Astrocyte (in vitro differentiated cells and primary cell): Measurements from ENCODE around the gene ZNF860.
A peak's percentile ranks its signal among the peaks of the same experiment; 100 is the strongest.

Experiments used
- EZH2 ChIP-seq: IDR thresholded peaks from 2 replicates; pipeline ENCODE4 v1.6.1; 2012; ENCODE audit warnings: mild to moderate bottlenecking, low read length, inconsistent platforms; ENCODE audit not compliant: insufficient read depth
- TF ChIP-seq, protein P1 (sequence below): IDR thresholded peaks from 2 replicates; pipeline ENCODE4 v1.5.1; 2011; ENCODE audit warnings: low read depth, mild to moderate bottlenecking, inconsistent platforms, low read length, moderate library complexity; ENCODE audit not compliant: insufficient read depth

DNA sequence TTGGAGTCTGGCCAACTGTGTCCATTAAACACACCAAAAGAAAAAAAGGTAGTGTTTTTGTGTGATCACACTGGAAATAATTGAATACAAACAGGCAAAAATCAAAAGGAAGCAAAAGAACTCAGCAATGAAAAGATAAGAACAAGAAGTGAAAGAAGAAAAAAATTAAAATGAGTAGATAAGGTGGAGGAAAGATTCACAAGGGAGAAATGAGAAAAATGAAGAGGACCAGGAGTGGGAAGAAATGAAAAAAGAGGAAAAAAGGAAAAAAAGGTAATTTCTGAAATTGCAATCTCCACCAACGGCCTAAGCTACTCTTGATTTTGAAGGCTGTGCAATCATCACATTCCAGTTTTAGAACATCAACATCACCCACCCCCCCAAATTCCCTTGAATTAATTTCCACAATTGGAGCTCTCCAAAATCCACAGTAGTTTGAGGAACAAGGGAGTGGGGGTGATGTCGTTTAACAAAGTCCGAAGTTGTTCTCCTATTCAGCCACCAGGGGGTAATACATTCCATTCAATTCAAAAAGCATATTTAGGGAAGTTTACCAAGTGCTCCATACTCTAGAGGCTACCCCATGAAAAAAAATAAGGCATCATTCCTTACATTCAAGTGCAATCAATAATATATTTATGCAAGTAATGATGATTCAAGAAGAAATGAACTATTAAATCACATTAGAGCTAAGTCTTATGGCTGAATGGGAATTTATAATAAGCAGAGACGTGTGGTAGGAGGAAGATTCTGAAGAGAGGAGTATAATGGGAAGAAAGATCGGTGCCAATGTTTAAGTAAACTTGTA lies 37.4 kb downstream of the ZNF860 start:
- TF ChIP-seq, protein P1, sequence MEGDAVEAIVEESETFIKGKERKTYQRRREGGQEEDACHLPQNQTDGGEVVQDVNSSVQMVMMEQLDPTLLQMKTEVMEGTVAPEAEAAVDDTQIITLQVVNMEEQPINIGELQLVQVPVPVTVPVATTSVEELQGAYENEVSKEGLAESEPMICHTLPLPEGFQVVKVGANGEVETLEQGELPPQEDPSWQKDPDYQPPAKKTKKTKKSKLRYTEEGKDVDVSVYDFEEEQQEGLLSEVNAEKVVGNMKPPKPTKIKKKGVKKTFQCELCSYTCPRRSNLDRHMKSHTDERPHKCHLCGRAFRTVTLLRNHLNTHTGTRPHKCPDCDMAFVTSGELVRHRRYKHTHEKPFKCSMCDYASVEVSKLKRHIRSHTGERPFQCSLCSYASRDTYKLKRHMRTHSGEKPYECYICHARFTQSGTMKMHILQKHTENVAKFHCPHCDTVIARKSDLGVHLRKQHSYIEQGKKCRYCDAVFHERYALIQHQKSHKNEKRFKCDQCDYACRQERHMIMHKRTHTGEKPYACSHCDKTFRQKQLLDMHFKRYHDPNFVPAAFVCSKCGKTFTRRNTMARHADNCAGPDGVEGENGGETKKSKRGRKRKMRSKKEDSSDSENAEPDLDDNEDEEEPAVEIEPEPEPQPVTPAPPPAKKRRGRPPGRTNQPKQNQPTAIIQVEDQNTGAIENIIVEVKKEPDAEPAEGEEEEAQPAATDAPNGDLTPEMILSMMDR, result peak; percentile 73
- no peak for TF ChIP-seq EZH2
